Ishikawa (cell line): ENCODE data around the gene PLA2G2F.

Experiments used
- EP300 ChIP-seq: IDR thresholded peaks from 2 replicates; pipeline ENCODE4 v1.6.1; 2012; ENCODE audit warnings: borderline replicate concordance
- FOXM1 ChIP-seq: IDR thresholded peaks from 2 replicates; pipeline ENCODE4 v1.6.1; 2012; ENCODE audit warnings: low read depth, borderline replicate concordance
- TEAD4 ChIP-seq: IDR thresholded peaks from 2 replicates; pipeline ENCODE4 v1.6.1; 2012
- YY1 ChIP-seq: IDR thresholded peaks from 2 replicates; pipeline ENCODE4 v1.6.1; 2012; ENCODE audit warnings: low read depth
- ZBTB7A ChIP-seq: IDR thresholded peaks from 2 replicates; pipeline ENCODE4 v1.6.1; 2012; ENCODE audit warnings: low read depth
- TF ChIP-seq, protein P1 (sequence below): IDR thresholded peaks from 2 replicates; pipeline ENCODE4 v1.6.1; 2012; ENCODE audit warnings: low read depth, mild to moderate bottlenecking
- TF ChIP-seq, protein P2 (sequence below): IDR thresholded peaks from 2 replicates; pipeline ENCODE4 v1.6.1; 2012
- TF ChIP-seq, protein P3 (sequence below): IDR thresholded peaks from 2 replicates; pipeline ENCODE4 v1.6.1; 2012

DNA sequence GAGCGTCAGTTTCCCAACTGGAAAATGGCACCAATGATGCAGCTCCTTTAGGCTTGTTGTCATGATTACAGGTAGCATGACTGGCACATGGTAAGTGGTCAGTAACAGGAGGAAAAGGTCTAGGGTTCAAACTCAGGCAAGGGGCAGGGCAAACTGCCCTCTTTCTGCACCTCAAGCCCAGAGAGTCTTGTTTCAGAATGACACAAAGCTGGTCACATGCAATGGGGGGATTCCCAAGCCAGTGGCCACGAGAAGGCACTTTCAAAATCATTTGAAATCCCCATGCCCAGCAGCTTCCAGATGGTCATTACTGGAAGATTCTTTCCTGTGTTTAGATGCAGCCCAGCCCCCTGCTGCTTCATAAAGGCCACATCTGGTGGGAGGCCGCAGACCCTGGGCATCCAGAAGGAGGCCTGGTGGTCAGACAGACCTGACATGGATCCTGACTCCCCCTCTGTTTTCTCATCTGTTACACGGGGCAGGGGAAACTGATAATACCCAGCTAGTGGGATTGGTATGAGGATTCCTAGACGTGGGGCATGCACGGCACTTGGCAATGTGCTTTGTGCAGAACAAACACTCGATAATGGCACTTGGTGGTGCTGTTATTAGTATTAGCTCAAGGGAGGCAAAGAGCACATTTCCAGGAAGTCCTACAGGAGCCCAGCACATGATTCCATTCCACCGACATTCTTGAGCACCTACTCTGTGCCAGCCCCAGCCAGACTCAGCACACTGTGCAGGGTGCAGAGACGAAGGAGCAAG is 12.9 kb upstream of the PLA2G2F start:
- TF ChIP-seq FOXM1: no peak
- TF ChIP-seq YY1: no peak
- TF ChIP-seq, protein P1, sequence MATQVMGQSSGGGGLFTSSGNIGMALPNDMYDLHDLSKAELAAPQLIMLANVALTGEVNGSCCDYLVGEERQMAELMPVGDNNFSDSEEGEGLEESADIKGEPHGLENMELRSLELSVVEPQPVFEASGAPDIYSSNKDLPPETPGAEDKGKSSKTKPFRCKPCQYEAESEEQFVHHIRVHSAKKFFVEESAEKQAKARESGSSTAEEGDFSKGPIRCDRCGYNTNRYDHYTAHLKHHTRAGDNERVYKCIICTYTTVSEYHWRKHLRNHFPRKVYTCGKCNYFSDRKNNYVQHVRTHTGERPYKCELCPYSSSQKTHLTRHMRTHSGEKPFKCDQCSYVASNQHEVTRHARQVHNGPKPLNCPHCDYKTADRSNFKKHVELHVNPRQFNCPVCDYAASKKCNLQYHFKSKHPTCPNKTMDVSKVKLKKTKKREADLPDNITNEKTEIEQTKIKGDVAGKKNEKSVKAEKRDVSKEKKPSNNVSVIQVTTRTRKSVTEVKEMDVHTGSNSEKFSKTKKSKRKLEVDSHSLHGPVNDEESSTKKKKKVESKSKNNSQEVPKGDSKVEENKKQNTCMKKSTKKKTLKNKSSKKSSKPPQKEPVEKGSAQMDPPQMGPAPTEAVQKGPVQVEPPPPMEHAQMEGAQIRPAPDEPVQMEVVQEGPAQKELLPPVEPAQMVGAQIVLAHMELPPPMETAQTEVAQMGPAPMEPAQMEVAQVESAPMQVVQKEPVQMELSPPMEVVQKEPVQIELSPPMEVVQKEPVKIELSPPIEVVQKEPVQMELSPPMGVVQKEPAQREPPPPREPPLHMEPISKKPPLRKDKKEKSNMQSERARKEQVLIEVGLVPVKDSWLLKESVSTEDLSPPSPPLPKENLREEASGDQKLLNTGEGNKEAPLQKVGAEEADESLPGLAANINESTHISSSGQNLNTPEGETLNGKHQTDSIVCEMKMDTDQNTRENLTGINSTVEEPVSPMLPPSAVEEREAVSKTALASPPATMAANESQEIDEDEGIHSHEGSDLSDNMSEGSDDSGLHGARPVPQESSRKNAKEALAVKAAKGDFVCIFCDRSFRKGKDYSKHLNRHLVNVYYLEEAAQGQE: no peak
- TF ChIP-seq, protein P2, sequence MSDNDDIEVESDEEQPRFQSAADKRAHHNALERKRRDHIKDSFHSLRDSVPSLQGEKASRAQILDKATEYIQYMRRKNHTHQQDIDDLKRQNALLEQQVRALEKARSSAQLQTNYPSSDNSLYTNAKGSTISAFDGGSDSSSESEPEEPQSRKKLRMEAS: no peak
- TF ChIP-seq, protein P3, sequence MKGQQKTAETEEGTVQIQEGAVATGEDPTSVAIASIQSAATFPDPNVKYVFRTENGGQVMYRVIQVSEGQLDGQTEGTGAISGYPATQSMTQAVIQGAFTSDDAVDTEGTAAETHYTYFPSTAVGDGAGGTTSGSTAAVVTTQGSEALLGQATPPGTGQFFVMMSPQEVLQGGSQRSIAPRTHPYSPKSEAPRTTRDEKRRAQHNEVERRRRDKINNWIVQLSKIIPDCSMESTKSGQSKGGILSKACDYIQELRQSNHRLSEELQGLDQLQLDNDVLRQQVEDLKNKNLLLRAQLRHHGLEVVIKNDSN: no peak
- TF ChIP-seq EP300: no peak
- no peak for TF ChIP-seq ZBTB7A
- no peak for TF ChIP-seq TEAD4
